Frontal cortex (tissue), 4 donors: ENCODE results near the gene BATF3. TPM values are rescaled to one million over a fixed set of nuclear protein-coding genes. Genes with fewer than 3 reads are reported as not detected.
"Not testable (repeated sequence)": the region's sequence is repeated elsewhere in the genome, so short reads cannot be mapped to it uniquely, and the experiment has no call there.

ENCODE experiments used
- DNase-seq, 2 donors: peaks; one replicate each; pipeline ENCODE4 v3.0.0; 2012; ENCODE audit warnings: low spot score in 2 of 2
- FAIRE-seq: peaks from 2 replicates; lab custom pipeline; 2012; peaks lifted over from hg19 to GRCh38; lab: Jason Lieb, UNC
- total RNA-seq: library from RNA; depleted of rRNA; stranded (reverse); fragments of >200 nt; gene quantifications from one replicate; pipeline ENCODE4 v1.2.3, GENCODE V29; 2014
- donor health status: control.
- donor health status: control.
- donor health status: control.

The BATF3 gene
- 5.7 TPM for total RNA-seq

- no peak for FAIRE-seq
- DNase-seq: peak; percentile 54 to 60
Observed at GRCh38 chr1:212699625-212700222, at the start of gene BATF3. TSS of gene BATF3 (minus strand) at chr1:212699840. CDS start at chr1:212699762, 78 bp downstream.

GRCh38 chr1:212746546-212746945, 46.9 kb upstream of the BATF3 start:
- DNase-seq (no peak), FAIRE-seq (no peak)

GRCh38 chr1:212745303-212745702, 45.7 kb upstream of the BATF3 start:
- no peak for FAIRE-seq
- no peak for DNase-seq

GRCh38 chr1:212743901-212744475, 44.3 kb upstream of the BATF3 start:
- no peak for FAIRE-seq
- no peak for DNase-seq

GRCh38 chr1:212738330-212738729, 38.7 kb upstream of the BATF3 start:
- FAIRE-seq (no peak), DNase-seq (no peak)

- DNase-seq (no peak), FAIRE-seq (no peak)
Observed at GRCh38 chr1:212737559-212737958, 37.9 kb upstream of the BATF3 start.

GRCh38 chr1:212733109-212733508, 33.5 kb upstream of the BATF3 start:
- FAIRE-seq (no peak), DNase-seq (no peak)

- no peak for FAIRE-seq
Observed at GRCh38 chr1:212731630-212732029, 32.0 kb upstream of the BATF3 start.

GRCh38 chr1:212728606-212729005, 29.0 kb upstream of the BATF3 start:
- no peak for DNase-seq
- no peak for FAIRE-seq

More at GRCh38 chr1:212731630-212732029, 32.0 kb upstream of the BATF3 start:
- no peak for DNase-seq

GRCh38 chr1:212727386-212728181, 27.9 kb upstream of the BATF3 start:
- no peak for FAIRE-seq
- DNase-seq: no peak

GRCh38 chr1:212724679-212725078, 25.0 kb upstream of the BATF3 start:
- FAIRE-seq: not testable (repeated sequence)

GRCh38 chr1:212722270-212722957, 22.8 kb upstream of the BATF3 start:
- FAIRE-seq: no peak
- no peak for DNase-seq

More at GRCh38 chr1:212724679-212725078, 25.0 kb upstream of the BATF3 start:
- DNase-seq: not testable (repeated sequence)

- DNase-seq (no peak), FAIRE-seq (no peak)
Observed at GRCh38 chr1:212721388-212722247, 22.0 kb upstream of the BATF3 start.

- FAIRE-seq: no peak
- DNase-seq: no peak
Observed at GRCh38 chr1:212719633-212720032, 20.0 kb upstream of the BATF3 start.

- FAIRE-seq (no peak), DNase-seq (no peak)
Observed at GRCh38 chr1:212718499-212718898, 18.9 kb upstream of the BATF3 start.

- DNase-seq (no peak), FAIRE-seq (no peak)
Observed at GRCh38 chr1:212716161-212716560, 16.5 kb upstream of the BATF3 start.

- FAIRE-seq: no peak
- DNase-seq: no peak
Observed at GRCh38 chr1:212713465-212714136, 14.0 kb upstream of the BATF3 start.

GRCh38 chr1:212712451-212713303, 13.0 kb upstream of the BATF3 start:
- no peak for DNase-seq
- no peak for FAIRE-seq
